HepG2 (cell line): ENCODE measurements around the gene MS4A10. TPM values are rescaled to one million over a fixed set of nuclear protein-coding genes. Genes with fewer than 3 reads are reported as not detected.

Experiments used
- CBFB ChIP-seq: sonication (generic); formaldehyde crosslinking; IDR thresholded peaks from 2 replicates; pipeline ENCODE4 v1.4.0; 2020; ENCODE audit warnings: missing genetic modification reagents
- CC2D1A ChIP-seq: sonication (generic); formaldehyde crosslinking; IDR thresholded peaks from 2 replicates; pipeline ENCODE4 v1.8.1; 2023; ENCODE audit warnings: mild to moderate bottlenecking, missing genetic modification reagents
- KAT2B ChIP-seq: fragments of 150-350 bp; IDR thresholded peaks from 2 replicates; pipeline ENCODE4 v1.6.1; 2014; ENCODE audit warnings: low read depth, low read length, borderline replicate concordance
- MED13 ChIP-seq: sonication (generic); formaldehyde crosslinking; IDR thresholded peaks from 2 replicates; pipeline ENCODE4 v1.5.0; 2020; ENCODE audit warnings: missing genetic modification reagents
- TBP ChIP-seq: sonication (generic); formaldehyde crosslinking; IDR thresholded peaks from 2 replicates; pipeline ENCODE4 v1.5.0; 2020; ENCODE audit warnings: missing genetic modification reagents
- ZFP36L2 ChIP-seq: sonication (generic); formaldehyde crosslinking; IDR thresholded peaks from 2 replicates; pipeline ENCODE4 v1.4.0; 2020; ENCODE audit warnings: missing genetic modification reagents
- ZFX ChIP-seq: sonication (generic); formaldehyde crosslinking; IDR thresholded peaks from 2 replicates; pipeline ENCODE4 v1.4.0; 2020; ENCODE audit warnings: mild to moderate bottlenecking, low read depth, missing genetic modification reagents, moderate library complexity
- ZNF296 ChIP-seq: sonication (generic); formaldehyde crosslinking; conservative IDR thresholded peaks from 2 replicates; pipeline ENCODE4 v1.5.0; 2020; ENCODE audit warnings: mild to moderate bottlenecking, missing genetic modification reagents
- ZNF460 ChIP-seq: sonication (generic); formaldehyde crosslinking; IDR thresholded peaks from 2 replicates; pipeline ENCODE4 v1.5.1; 2020; ENCODE audit warnings: missing genetic modification reagents, mild to moderate bottlenecking, borderline replicate concordance
- ZNF563 ChIP-seq: sonication (generic); formaldehyde crosslinking; IDR thresholded peaks from 2 replicates; pipeline ENCODE4 v1.8.0; 2022; ENCODE audit warnings: mild to moderate bottlenecking, moderate library complexity, missing genetic modification reagents
- ZSCAN21 ChIP-seq: sonication (generic); formaldehyde crosslinking; IDR thresholded peaks from 2 replicates; pipeline ENCODE4 v1.8.0; 2022; ENCODE audit warnings: mild to moderate bottlenecking, missing genetic modification reagents, moderate library complexity, borderline replicate concordance
- ZSCAN25 ChIP-seq: sonication (generic); formaldehyde crosslinking; IDR thresholded peaks from 2 replicates; pipeline ENCODE4 v1.8.0; 2022; ENCODE audit warnings: mild to moderate bottlenecking, missing genetic modification reagents
- polyA plus RNA-seq, 8 experiments: library from polyadenylated mRNA; depleted of rRNA in 3 of 8; stranded (reverse) in 7 of 8; unstranded in 1 of 8; fragments of >200 nt; fragmentation: Illumina TruSeq in 4 of 8; extraction: Trizol in 4 of 8; gene quantifications; 2 replicates each; pipeline versions ENCODE4 v1.2.1 to v1.2.3, GENCODE V29; 2011 to 2016; ENCODE audit warnings: low read depth in 4 of 8, missing spikeins in 1 of 8, mixed read lengths in 1 of 8; ENCODE audit not compliant: insufficient read depth in 1 of 8
- total RNA-seq, 5 experiments: library from RNA; depleted of rRNA; stranded (reverse); fragments of >200 nt; fragmentation: Illumina TruSeq; extraction: Trizol; gene quantifications; 2 replicates each; pipeline ENCODE4 v1.2.3, GENCODE V29; 2016; ENCODE audit warnings: low read depth in 1 of 5
- TF ChIP-seq, protein P1 (sequence below): sonication (generic); formaldehyde crosslinking; IDR thresholded peaks from 2 replicates; pipeline ENCODE4 v1.4.0; 2020; ENCODE audit warnings: missing genetic modification reagents, borderline replicate concordance
- TF ChIP-seq, protein P2 (sequence below): IDR thresholded peaks from 2 replicates; pipeline ENCODE4 v1.6.1; 2016; ENCODE audit warnings: low read depth
- TF ChIP-seq, protein P3 (sequence below): sonication (generic); formaldehyde crosslinking; IDR thresholded peaks from 2 replicates; pipeline ENCODE4 v1.4.0; 2020; ENCODE audit warnings: missing genetic modification reagents
- TF ChIP-seq, protein P4 (sequence below): sonication (generic); formaldehyde crosslinking; IDR thresholded peaks from 2 replicates; pipeline ENCODE4 v1.5.0; 2020; ENCODE audit warnings: mild to moderate bottlenecking, missing genetic modification reagents, borderline replicate concordance
- TF ChIP-seq, protein P5 (sequence below): IDR thresholded peaks from 2 replicates; pipeline ENCODE4 v1.6.1; 2016; ENCODE audit warnings: missing compliant biosample characterization, missing genetic modification reagents, borderline replicate concordance
- TF ChIP-seq, protein P6 (sequence below): sonication (generic); formaldehyde crosslinking; IDR thresholded peaks from 2 replicates; pipeline ENCODE4 v1.8.1; 2023; ENCODE audit warnings: mild to moderate bottlenecking, inconsistent platforms, moderate library complexity, missing genetic modification reagents, borderline replicate concordance

The MS4A10 gene
- total and polyA plus RNA-seq, 2 of the 13 experiments (the other 11 are each of a cell fraction or from before 2014, with no cell fraction given) = not detected

DNA sequence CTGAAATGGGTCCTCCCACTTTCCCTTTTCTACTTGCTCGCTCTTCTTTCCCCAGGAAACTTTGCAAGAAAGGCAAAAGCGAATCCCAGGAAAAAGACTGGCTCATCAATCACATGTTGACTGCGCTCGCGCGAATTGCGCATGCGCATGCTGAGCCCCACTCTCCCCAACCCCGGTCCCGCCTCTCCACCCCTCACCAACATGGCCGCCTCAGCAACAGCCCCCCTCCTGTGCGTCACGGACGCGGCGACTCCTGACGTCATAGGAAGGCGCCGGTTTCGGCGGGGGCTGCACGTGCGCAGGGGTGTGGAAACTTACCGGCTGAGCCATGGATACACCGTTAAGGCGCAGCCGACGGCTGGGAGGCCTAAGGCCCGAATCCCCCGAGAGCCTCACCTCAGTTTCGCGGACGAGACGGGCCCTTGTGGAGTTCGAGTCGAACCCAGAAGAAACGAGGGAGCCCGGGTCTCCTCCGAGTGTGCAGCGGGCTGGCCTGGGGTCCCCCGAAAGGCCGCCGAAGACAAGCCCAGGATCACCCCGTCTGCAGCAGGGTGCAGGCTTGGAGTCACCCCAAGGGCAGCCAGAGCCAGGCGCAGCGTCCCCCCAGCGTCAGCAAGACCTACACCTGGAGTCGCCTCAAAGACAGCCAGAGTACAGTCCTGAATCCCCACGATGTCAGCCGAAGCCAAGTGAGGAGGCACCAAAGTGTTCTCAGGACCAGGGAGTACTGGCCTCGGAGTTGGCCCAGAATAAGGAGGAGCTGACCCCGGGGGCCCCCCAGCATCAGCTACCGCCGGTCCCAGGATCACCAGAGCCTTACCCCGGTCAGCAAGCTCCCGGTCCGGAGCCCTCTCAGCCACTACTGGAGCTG is 56.9 kb downstream of the MS4A10 start, which contains the start of gene CCDC86 (continued):
- TF ChIP-seq, protein P1, sequence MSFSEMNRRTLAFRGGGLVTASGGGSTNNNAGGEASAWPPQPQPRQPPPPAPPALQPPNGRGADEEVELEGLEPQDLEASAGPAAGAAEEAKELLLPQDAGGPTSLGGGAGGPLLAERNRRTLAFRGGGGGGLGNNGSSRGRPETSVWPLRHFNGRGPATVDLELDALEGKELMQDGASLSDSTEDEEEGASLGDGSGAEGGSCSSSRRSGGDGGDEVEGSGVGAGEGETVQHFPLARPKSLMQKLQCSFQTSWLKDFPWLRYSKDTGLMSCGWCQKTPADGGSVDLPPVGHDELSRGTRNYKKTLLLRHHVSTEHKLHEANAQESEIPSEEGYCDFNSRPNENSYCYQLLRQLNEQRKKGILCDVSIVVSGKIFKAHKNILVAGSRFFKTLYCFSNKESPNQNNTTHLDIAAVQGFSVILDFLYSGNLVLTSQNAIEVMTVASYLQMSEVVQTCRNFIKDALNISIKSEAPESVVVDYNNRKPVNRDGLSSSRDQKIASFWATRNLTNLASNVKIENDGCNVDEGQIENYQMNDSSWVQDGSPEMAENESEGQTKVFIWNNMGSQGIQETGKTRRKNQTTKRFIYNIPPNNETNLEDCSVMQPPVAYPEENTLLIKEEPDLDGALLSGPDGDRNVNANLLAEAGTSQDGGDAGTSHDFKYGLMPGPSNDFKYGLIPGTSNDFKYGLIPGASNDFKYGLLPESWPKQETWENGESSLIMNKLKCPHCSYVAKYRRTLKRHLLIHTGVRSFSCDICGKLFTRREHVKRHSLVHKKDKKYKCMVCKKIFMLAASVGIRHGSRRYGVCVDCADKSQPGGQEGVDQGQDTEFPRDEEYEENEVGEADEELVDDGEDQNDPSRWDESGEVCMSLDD (CRISPR knock-in tag) = 0 out of 2 replicates have a peak, but pooled peaks have one; percentile 24
- TF ChIP-seq ZFP36L2 = no peak
- no peak for TF ChIP-seq KAT2B
- TF ChIP-seq ZNF296 (CRISPR knock-in tag) = no peak
- peak; percentile 90 for TF ChIP-seq ZFX (CRISPR knock-in tag)
- TF ChIP-seq ZNF460 = no peak
- TF ChIP-seq, protein P2, sequence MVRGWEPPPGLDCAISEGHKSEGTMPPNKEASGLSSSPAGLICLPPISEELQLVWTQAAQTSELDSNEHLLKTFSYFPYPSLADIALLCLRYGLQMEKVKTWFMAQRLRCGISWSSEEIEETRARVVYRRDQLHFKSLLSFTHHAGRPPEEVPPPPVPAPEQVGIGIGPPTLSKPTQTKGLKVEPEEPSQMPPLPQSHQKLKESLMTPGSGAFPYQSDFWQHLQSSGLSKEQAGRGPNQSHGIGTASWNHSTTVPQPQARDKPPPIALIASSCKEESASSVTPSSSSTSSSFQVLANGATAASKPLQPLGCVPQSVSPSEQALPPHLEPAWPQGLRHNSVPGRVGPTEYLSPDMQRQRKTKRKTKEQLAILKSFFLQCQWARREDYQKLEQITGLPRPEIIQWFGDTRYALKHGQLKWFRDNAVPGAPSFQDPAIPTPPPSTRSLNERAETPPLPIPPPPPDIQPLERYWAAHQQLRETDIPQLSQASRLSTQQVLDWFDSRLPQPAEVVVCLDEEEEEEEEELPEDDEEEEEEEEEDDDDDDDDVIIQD (CRISPR knock-in tag) = no peak
- TF ChIP-seq, protein P3, sequence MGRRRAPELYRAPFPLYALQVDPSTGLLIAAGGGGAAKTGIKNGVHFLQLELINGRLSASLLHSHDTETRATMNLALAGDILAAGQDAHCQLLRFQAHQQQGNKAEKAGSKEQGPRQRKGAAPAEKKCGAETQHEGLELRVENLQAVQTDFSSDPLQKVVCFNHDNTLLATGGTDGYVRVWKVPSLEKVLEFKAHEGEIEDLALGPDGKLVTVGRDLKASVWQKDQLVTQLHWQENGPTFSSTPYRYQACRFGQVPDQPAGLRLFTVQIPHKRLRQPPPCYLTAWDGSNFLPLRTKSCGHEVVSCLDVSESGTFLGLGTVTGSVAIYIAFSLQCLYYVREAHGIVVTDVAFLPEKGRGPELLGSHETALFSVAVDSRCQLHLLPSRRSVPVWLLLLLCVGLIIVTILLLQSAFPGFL (CRISPR knock-in tag) = no peak
- TF ChIP-seq, protein P4, sequence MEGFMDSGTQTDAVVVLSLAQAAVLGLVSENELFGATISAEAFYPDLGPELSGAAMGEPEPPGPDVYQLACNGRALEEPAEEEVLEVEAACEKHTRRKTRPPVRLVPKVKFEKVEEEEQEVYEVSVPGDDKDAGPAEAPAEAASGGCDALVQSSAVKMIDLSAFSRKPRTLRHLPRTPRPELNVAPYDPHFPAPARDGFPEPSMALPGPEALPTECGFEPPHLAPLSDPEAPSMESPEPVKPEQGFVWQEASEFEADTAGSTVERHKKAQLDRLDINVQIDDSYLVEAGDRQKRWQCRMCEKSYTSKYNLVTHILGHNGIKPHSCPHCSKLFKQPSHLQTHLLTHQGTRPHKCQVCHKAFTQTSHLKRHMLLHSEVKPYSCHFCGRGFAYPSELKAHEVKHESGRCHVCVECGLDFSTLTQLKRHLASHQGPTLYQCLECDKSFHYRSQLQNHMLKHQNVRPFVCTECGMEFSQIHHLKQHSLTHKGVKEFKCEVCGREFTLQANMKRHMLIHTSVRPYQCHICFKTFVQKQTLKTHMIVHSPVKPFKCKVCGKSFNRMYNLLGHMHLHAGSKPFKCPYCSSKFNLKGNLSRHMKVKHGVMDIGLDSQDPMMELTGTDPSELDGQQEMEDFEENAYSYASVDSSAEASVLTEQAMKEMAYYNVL (CRISPR knock-in tag) = peak; percentile 58; the same call in 1 of the 2 replicates
- TF ChIP-seq, protein P5, sequence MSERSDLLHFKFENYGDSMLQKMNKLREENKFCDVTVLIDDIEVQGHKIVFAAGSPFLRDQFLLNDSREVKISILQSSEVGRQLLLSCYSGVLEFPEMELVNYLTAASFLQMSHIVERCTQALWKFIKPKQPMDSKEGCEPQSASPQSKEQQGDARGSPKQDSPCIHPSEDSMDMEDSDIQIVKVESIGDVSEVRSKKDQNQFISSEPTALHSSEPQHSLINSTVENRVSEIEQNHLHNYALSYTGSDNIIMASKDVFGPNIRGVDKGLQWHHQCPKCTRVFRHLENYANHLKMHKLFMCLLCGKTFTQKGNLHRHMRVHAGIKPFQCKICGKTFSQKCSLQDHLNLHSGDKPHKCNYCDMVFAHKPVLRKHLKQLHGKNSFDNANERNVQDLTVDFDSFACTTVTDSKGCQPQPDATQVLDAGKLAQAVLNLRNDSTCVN = peak; percentile 82; the same call in 1 of the 2 replicates
- 0 out of 2 replicates have a peak, but pooled peaks have one; percentile 68 for TF ChIP-seq ZNF563 (CRISPR knock-in tag)
- no peak for TF ChIP-seq TBP (CRISPR knock-in tag)
- peak; percentile 84 for TF ChIP-seq CBFB (CRISPR knock-in tag)
- TF ChIP-seq ZSCAN21 = peak; percentile 90; the same call in 1 of the 2 replicates
- TF ChIP-seq CC2D1A (CRISPR knock-in tag) = no peak
- peak; percentile 97 for TF ChIP-seq ZSCAN25 (CRISPR knock-in tag)
- TF ChIP-seq, protein P6, sequence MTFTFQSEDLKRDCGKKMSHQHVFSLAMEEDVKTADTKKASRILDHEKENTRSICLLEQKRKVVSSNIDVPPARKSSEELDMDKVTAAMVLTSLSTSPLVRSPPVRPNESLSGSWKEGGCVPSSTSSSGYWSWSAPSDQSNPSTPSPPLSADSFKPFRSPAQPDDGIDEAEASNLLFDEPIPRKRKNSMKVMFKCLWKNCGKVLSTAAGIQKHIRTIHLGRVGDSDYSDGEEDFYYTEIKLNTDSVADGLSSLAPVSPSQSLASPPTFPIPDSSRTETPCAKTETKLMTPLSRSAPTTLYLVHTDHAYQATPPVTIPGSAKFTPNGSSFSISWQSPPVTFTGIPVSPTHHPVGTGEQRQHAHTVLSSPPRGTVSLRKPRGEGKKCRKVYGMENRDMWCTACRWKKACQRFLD (CRISPR knock-in tag) = peak; percentile 89
- peak; percentile 67; the same call in 1 of the 2 replicates for TF ChIP-seq MED13
